HepG2 (cell line): ENCODE data around the gene PRDM15. TPM values are rescaled to one million over a fixed set of nuclear protein-coding genes. Genes with fewer than 3 reads are reported as not detected.

Experiments
- AGO2 ChIP-seq: fragments of 200-400 bp; formaldehyde crosslinking; optimal IDR thresholded peaks from 2 replicates; pipeline ENCODE3; 2017; ENCODE audit warnings: mild to moderate bottlenecking, low read depth, low read length, moderate library complexity
- DPF2 ChIP-seq: sonication (generic); formaldehyde crosslinking; IDR thresholded peaks from 2 replicates; pipeline ENCODE4 v1.4.0; 2020; ENCODE audit warnings: mild to moderate bottlenecking, low read depth, missing genetic modification reagents, borderline replicate concordance
- GATA4 ChIP-seq: sonication (generic); IDR thresholded peaks from 2 replicates; pipeline ENCODE4 v1.6.1; 2016; ENCODE audit warnings: antibody characterized with exemption, low read depth, borderline replicate concordance
- HMG20A ChIP-seq: IDR thresholded peaks from 2 replicates; pipeline ENCODE4 v1.6.1; 2016; ENCODE audit warnings: borderline replicate concordance
- HOXD1 ChIP-seq: sonication (generic); formaldehyde crosslinking; IDR thresholded peaks from 2 replicates; pipeline ENCODE4 v1.5.0; 2020; ENCODE audit warnings: missing genetic modification reagents
- RBAK ChIP-seq: sonication (generic); formaldehyde crosslinking; IDR thresholded peaks from 2 replicates; pipeline ENCODE4 v1.5.1; 2020; ENCODE audit warnings: mild to moderate bottlenecking, missing genetic modification reagents
- ZFP36 ChIP-seq: fragments of 150-350 bp; IDR thresholded peaks from 2 replicates; pipeline ENCODE4 v1.6.1; 2018; ENCODE audit warnings: borderline replicate concordance, low read length, low read depth; ENCODE audit not compliant: partially characterized antibody
- ZMYM4 ChIP-seq: sonication (generic); formaldehyde crosslinking; IDR thresholded peaks from 2 replicates; pipeline ENCODE4 v1.8.1; 2023; ENCODE audit warnings: mild to moderate bottlenecking, missing genetic modification reagents
- ZNF256 ChIP-seq: sonication (generic); formaldehyde crosslinking; conservative IDR thresholded peaks from 2 replicates; pipeline ENCODE4 v1.4.0; 2020; ENCODE audit warnings: missing genetic modification reagents
- ZNF577 ChIP-seq: sonication (generic); formaldehyde crosslinking; IDR thresholded peaks from 2 replicates; pipeline ENCODE4 v1.4.0; 2020; ENCODE audit warnings: mild to moderate bottlenecking, low read depth, missing genetic modification reagents, borderline replicate concordance
- polyA plus RNA-seq, 8 experiments: library from polyadenylated mRNA; depleted of rRNA in 3 of 8; stranded (reverse) in 7 of 8; unstranded in 1 of 8; fragments of >200 nt; fragmentation: Illumina TruSeq in 4 of 8; extraction: Trizol in 4 of 8; gene quantifications; 2 replicates each; pipeline versions ENCODE4 v1.2.1 to v1.2.3, GENCODE V29; 2011 to 2016; ENCODE audit warnings: low read depth in 4 of 8, missing spikeins in 1 of 8, mixed read lengths in 1 of 8; ENCODE audit not compliant: insufficient read depth in 1 of 8
- total RNA-seq, 5 experiments: library from RNA; depleted of rRNA; stranded (reverse); fragments of >200 nt; fragmentation: Illumina TruSeq; extraction: Trizol; gene quantifications; 2 replicates each; pipeline ENCODE4 v1.2.3, GENCODE V29; 2016; ENCODE audit warnings: low read depth in 1 of 5
- TF ChIP-seq, protein P1 (sequence below), 2 experiments: sonication (generic) in 1 of 2; formaldehyde crosslinking in 1 of 2; IDR thresholded peaks; 2 replicates each; pipeline versions ENCODE4 v1.5.1 to v1.6.1; 2011 to 2020; ENCODE audit warnings: borderline replicate concordance in 1 of 2, low read depth in 1 of 2, low read length in 1 of 2, mild to moderate bottlenecking in 1 of 2, missing genetic modification reagents in 1 of 2, moderate library complexity in 1 of 2
- TF ChIP-seq, protein P2 (sequence below): sonication (generic); formaldehyde crosslinking; IDR thresholded peaks from 2 replicates; pipeline ENCODE4 v1.8.0; 2022; ENCODE audit warnings: mild to moderate bottlenecking, missing genetic modification reagents, moderate library complexity
- TF ChIP-seq, protein P3 (sequence below): sonication (generic); formaldehyde crosslinking; IDR thresholded peaks from 2 replicates; pipeline ENCODE4 v1.4.0; 2020; ENCODE audit warnings: missing genetic modification reagents, borderline replicate concordance
- TF ChIP-seq, protein P4 (sequence below): sonication (generic); formaldehyde crosslinking; IDR thresholded peaks from 2 replicates; pipeline ENCODE4 v1.8.0; 2022; ENCODE audit warnings: low read depth, missing genetic modification reagents
- TF ChIP-seq, protein P5 (sequence below): sonication (generic); formaldehyde crosslinking; IDR thresholded peaks from 2 replicates; pipeline ENCODE4 v1.4.0; 2020; ENCODE audit warnings: missing genetic modification reagents

The PRDM15 gene
- total and polyA plus RNA-seq, 2 of the 13 experiments (the other 11 are each of a cell fraction or from before 2014, with no cell fraction given) = 4.0 to 6.9 TPM

DNA sequence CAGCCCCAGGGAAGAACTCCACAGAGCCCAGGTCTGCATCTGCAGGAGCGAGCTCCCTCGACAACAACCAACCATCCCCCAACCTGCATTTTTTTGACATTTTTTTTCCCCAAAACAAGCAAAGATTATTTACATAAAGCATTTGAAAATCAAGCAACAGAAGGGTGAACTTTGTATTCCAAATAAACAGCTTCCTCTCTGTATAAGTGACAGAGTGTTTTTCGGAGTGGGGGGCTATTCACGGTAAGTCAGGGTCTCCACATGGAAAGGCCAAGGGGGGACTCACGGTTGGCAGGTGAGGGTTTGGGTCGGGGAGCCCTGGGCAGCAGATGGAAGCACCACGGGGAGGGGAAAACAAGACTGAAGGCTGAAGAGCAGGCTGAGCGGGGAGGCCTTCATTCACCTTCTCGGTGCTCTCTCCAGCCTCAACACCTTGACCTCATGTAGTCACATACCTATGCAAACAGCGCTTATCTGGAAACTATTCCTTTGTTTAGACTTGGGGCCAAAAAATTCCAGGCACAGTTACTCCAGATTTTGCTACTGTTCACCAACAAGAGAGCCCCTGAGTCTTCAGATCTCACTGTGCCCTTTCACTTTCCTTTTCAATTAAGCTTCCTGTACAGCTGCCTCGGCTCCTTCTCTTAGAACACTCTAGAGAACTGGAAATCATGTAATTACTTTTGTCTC is 47.1 kb upstream of the PRDM15 start (continued):
- TF ChIP-seq, protein P1, sequence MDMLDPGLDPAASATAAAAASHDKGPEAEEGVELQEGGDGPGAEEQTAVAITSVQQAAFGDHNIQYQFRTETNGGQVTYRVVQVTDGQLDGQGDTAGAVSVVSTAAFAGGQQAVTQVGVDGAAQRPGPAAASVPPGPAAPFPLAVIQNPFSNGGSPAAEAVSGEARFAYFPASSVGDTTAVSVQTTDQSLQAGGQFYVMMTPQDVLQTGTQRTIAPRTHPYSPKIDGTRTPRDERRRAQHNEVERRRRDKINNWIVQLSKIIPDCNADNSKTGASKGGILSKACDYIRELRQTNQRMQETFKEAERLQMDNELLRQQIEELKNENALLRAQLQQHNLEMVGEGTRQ (IDR thresholded peaks at IDR 0.05; ENCODE audit: low read depth, low read length) = no peak
- TF ChIP-seq, protein P1 (CRISPR knock-in tag; IDR thresholded peaks at IDR 0.05; ENCODE audit: borderline replicate concordance) = no peak
- TF ChIP-seq, protein P2, sequence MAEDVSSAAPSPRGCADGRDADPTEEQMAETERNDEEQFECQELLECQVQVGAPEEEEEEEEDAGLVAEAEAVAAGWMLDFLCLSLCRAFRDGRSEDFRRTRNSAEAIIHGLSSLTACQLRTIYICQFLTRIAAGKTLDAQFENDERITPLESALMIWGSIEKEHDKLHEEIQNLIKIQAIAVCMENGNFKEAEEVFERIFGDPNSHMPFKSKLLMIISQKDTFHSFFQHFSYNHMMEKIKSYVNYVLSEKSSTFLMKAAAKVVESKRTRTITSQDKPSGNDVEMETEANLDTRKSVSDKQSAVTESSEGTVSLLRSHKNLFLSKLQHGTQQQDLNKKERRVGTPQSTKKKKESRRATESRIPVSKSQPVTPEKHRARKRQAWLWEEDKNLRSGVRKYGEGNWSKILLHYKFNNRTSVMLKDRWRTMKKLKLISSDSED (CRISPR knock-in tag) = no peak
- TF ChIP-seq ZNF577 (no peak), HOXD1 (CRISPR knock-in tag) (no peak), AGO2 (no peak), HMG20A (CRISPR knock-in tag) (0 out of 2 replicates have a peak, but pooled peaks have one; percentile 11), ZFP36 (no peak), RBAK (no peak), ZNF256 (CRISPR knock-in tag) (no peak), GATA4 (no peak), DPF2 (CRISPR knock-in tag) (peak; percentile 27; the same call in 1 of the 2 replicates), ZMYM4 (CRISPR knock-in tag) (no peak)
- TF ChIP-seq, protein P3, sequence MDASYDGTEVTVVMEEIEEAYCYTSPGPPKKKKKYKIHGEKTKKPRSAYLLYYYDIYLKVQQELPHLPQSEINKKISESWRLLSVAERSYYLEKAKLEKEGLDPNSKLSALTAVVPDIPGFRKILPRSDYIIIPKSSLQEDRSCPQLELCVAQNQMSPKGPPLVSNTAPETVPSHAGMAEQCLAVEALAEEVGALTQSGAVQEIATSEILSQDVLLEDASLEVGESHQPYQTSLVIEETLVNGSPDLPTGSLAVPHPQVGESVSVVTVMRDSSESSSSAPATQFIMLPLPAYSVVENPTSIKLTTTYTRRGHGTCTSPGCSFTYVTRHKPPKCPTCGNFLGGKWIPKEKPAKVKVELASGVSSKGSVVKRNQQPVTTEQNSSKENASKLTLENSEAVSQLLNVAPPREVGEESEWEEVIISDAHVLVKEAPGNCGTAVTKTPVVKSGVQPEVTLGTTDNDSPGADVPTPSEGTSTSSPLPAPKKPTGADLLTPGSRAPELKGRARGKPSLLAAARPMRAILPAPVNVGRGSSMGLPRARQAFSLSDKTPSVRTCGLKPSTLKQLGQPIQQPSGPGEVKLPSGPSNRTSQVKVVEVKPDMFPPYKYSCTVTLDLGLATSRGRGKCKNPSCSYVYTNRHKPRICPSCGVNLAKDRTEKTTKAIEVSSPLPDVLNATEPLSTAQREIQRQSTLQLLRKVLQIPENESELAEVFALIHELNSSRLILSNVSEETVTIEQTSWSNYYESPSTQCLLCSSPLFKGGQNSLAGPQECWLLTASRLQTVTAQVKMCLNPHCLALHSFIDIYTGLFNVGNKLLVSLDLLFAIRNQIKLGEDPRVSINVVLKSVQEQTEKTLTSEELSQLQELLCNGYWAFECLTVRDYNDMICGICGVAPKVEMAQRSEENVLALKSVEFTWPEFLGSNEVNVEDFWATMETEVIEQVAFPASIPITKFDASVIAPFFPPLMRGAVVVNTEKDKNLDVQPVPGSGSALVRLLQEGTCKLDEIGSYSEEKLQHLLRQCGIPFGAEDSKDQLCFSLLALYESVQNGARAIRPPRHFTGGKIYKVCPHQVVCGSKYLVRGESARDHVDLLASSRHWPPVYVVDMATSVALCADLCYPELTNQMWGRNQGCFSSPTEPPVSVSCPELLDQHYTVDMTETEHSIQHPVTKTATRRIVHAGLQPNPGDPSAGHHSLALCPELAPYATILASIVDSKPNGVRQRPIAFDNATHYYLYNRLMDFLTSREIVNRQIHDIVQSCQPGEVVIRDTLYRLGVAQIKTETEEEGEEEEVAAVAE (CRISPR knock-in tag) = 0 out of 2 replicates have a peak, but pooled peaks have one; percentile 20
- TF ChIP-seq, protein P4, sequence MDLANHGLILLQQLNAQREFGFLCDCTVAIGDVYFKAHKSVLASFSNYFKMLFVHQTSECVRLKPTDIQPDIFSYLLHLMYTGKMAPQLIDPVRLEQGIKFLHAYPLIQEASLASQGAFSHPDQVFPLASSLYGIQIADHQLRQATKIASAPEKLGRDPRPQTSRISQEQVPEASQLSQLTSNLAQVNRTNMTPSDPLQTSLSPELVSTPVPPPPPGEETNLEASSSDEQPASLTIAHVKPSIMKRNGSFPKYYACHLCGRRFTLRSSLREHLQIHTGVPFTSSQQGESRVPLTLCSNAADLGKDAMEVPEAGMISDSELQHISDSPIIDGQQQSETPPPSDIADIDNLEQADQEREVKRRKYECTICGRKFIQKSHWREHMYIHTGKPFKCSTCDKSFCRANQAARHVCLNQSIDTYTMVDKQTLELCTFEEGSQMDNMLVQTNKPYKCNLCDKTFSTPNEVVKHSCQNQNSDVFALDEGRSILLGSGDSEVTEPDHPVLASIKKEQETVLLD (CRISPR knock-in tag) = no peak
- TF ChIP-seq, protein P5, sequence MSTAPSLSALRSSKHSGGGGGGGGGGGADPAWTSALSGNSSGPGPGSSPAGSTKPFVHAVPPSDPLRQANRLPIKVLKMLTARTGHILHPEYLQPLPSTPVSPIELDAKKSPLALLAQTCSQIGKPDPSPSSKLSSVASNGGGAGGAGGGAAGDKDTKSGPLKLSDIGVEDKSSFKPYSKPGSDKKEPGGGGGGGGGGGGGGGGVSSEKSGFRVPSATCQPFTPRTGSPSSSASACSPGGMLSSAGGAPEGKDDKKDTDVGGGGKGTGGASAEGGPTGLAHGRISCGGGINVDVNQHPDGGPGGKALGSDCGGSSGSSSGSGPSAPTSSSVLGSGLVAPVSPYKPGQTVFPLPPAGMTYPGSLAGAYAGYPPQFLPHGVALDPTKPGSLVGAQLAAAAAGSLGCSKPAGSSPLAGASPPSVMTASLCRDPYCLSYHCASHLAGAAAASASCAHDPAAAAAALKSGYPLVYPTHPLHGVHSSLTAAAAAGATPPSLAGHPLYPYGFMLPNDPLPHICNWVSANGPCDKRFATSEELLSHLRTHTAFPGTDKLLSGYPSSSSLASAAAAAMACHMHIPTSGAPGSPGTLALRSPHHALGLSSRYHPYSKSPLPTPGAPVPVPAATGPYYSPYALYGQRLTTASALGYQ (CRISPR knock-in tag) = no peak
